K562 (cell line): Measurements from ENCODE around the gene TPD52L2. TPM values are rescaled to one million over a fixed set of nuclear protein-coding genes. Genes with fewer than 3 reads are reported as not detected.

Experiments
- EGR1 ChIP-seq: fragments of 450-650 bp; conservative IDR thresholded peaks from 2 replicates; pipeline ENCODE4 v1.6.1; 2017; ENCODE audit warnings: mild to moderate bottlenecking
- FOS ChIP-seq: IDR thresholded peaks from 3 replicates; pipeline ENCODE4 v1.6.1; 2011; ENCODE audit not compliant: insufficient read length; ENCODE audit errors: extremely low read depth
- FOSL1 ChIP-seq: fragments of 200-800 bp; sonication (Bioruptor generic); conservative IDR thresholded peaks from 2 replicates; pipeline ENCODE4 v1.6.1; 2016; ENCODE audit warnings: missing genetic modification characterization, missing compliant biosample characterization
- GABPA ChIP-seq: fragments of 200-800 bp; sonication (Bioruptor generic); conservative IDR thresholded peaks from 2 replicates; pipeline ENCODE4 v1.6.1; 2016; ENCODE audit warnings: low read depth, missing genetic modification characterization, missing compliant biosample characterization
- GABPB2 ChIP-seq: fragments of 250-450 bp; sonication (Bioruptor Pico); conservative IDR thresholded peaks from 2 replicates; pipeline ENCODE4 v1.5.1; 2021; ENCODE audit warnings: mild to moderate bottlenecking
- ILF3 ChIP-seq: fragments of 450-650 bp; IDR thresholded peaks from 2 replicates; pipeline ENCODE4 v1.6.1; 2018; ENCODE audit warnings: antibody characterized with exemption, mild to moderate bottlenecking, moderate library complexity, borderline replicate concordance
- KDM4B ChIP-seq, 2 experiments: fragments of 450-650 bp in 1 of 2; sonication (generic) in 1 of 2; IDR thresholded peaks; 2 replicates each; pipeline ENCODE4 v1.6.1; 2016 to 2017; ENCODE audit warnings: borderline replicate concordance in 2 of 2, antibody characterized with exemption in 1 of 2, low read depth in 1 of 2, mild to moderate bottlenecking in 1 of 2
- NR4A1 ChIP-seq, 2 experiments: fragments of 250-450 bp in 1 of 2; fragments of 450-650 bp in 1 of 2; sonication (Bioruptor Pico) in 1 of 2; IDR thresholded peaks; 2 replicates each; pipeline versions ENCODE4 v1.4.0 to v1.6.1; 2016 to 2020; ENCODE audit warnings: mild to moderate bottlenecking in 2 of 2, missing compliant biosample characterization in 1 of 2, missing genetic modification characterization in 1 of 2, moderate library complexity in 1 of 2
- POLR2A ChIP-seq: fragments of 450-650 bp; conservative IDR thresholded peaks from 2 replicates; pipeline ENCODE4 v1.6.1; 2016
- POU5F1 ChIP-seq: fragments of 150-350 bp; IDR thresholded peaks from 2 replicates; pipeline ENCODE4 v1.6.1; 2014; ENCODE audit warnings: borderline replicate concordance, low read length, low read depth, mild to moderate bottlenecking; ENCODE audit not compliant: partially characterized antibody
- RAD51 ChIP-seq: fragments of 450-650 bp; IDR thresholded peaks from 2 replicates; pipeline ENCODE4 v1.7.1; 2016; ENCODE audit warnings: low read depth, mild to moderate bottlenecking, borderline replicate concordance
- RHOXF2B ChIP-seq: fragments of 250-450 bp; sonication (Bioruptor Pico); conservative IDR thresholded peaks from 2 replicates; pipeline ENCODE4 v1.5.1; 2021
- SAFB2 ChIP-seq: fragments of 200-400 bp; formaldehyde crosslinking; IDR thresholded peaks from 2 replicates; pipeline ENCODE4 v1.6.1; 2018; ENCODE audit warnings: borderline replicate concordance, low read length, low read depth, moderate library complexity; ENCODE audit not compliant: severe bottlenecking
- TBL1XR1 ChIP-seq, 2 experiments: IDR thresholded peaks; 2 replicates each; pipeline ENCODE4 v1.6.1; 2012; ENCODE audit warnings: improper control_type of control experiment in 2 of 2, low read length in 2 of 2, mild to moderate bottlenecking in 1 of 2
- TCFL5 ChIP-seq: fragments of 250-450 bp; sonication (Bioruptor Pico); conservative IDR thresholded peaks from 2 replicates; pipeline ENCODE4 v1.6.1; 2021; ENCODE audit warnings: mild to moderate bottlenecking, moderate library complexity, matching md5 sums
- THRB ChIP-seq: fragments of 450-650 bp; formaldehyde crosslinking; conservative IDR thresholded peaks from 2 replicates; pipeline ENCODE4 v1.4.0; 2022; ENCODE audit warnings: mild to moderate bottlenecking, missing genetic modification characterization
- WHSC1 ChIP-seq: IDR thresholded peaks from one replicate; pipeline ENCODE4 v1.6.1; 2012; ENCODE audit warnings: low read length, control low read depth, inconsistent platforms
- YY1 ChIP-seq, 3 experiments: IDR thresholded peaks; 2 replicates each; pipeline ENCODE4 v1.6.1; 2011; ENCODE audit warnings: low read length in 2 of 3, mild to moderate bottlenecking in 2 of 3, moderate library complexity in 2 of 3, borderline replicate concordance in 1 of 3, control low read depth in 1 of 3, low read depth in 1 of 3; ENCODE audit not compliant: insufficient read depth in 3 of 3, insufficient replicate concordance in 2 of 3, control insufficient read depth in 1 of 3, insufficient read length in 1 of 3; ENCODE audit errors: extremely low read depth in 1 of 3
- ZEB2 ChIP-seq: fragments of 450-650 bp; IDR thresholded peaks from 2 replicates; pipeline ENCODE4 v1.6.1; 2016
- ZNF830 ChIP-seq: fragments of 250-450 bp; sonication (Bioruptor Pico); IDR thresholded peaks from 2 replicates; pipeline ENCODE4 v1.5.0; 2021; ENCODE audit warnings: mild to moderate bottlenecking
- polyA plus RNA-seq, 8 experiments: library from polyadenylated mRNA; depleted of rRNA in 4 of 8; stranded (reverse) in 5 of 8; unstranded in 3 of 8; fragments of >200 nt; fragmentation: Nextera tagmentation in 2 of 8; fragmentation: Illumina TruSeq in 1 of 8; extraction: Ambion mirVana in 2 of 8; extraction: Trizol in 1 of 8; gene quantifications; 2 replicates each; pipeline versions ENCODE4 v1.2.1 to v1.2.3, GENCODE V29; 2011 to 2014; ENCODE audit warnings: inconsistent platforms in 1 of 8, missing spikeins in 1 of 8
- total RNA-seq, 7 experiments: library from RNA; depleted of rRNA in 6 of 7; stranded (reverse); fragments of >200 nt in 6 of 7; fragmentation: Illumina TruSeq in 2 of 7; extraction: Trizol in 2 of 7; gene quantifications; 2 replicates each; pipeline versions ENCODE4 v1.2.1 to v1.2.3, GENCODE V29; 2011 to 2021; ENCODE audit warnings: low replicate concordance in 1 of 7

The TPD52L2 gene
- total and polyA plus RNA-seq, 9 of the 15 experiments (the other 6 are each of a cell fraction or from before 2014, with no cell fraction given), result 1.9 to 117 (median 74.6) TPM

- TF ChIP-seq WHSC1, result no peak
- TF ChIP-seq NR4A1 (CRISPR knock-in tag; IDR thresholded peaks at IDR 0.05), result no peak
- TF ChIP-seq NR4A1 (tag; IDR thresholded peaks at IDR 0.05), result no peak
- TF ChIP-seq RAD51, result no peak
- TF ChIP-seq FOS, result no peak
- peak; percentile 66 for TF ChIP-seq EGR1
- no peak for TF ChIP-seq RHOXF2B
- no peak for TF ChIP-seq SAFB2
- TF ChIP-seq KDM4B (IDR thresholded peaks at IDR 0.05; ENCODE audit: borderline replicate concordance in 2 of 2, low read depth in 1 of 2), result no peak
- no peak for TF ChIP-seq THRB (CRISPR knock-in tag)
- TF ChIP-seq TBL1XR1 (IDR thresholded peaks at IDR 0.05; ENCODE audit: low read length in 2 of 2), result no peak
- no peak for TF ChIP-seq ILF3
- no peak for TF ChIP-seq GABPB2 (CRISPR knock-in tag)
- TF ChIP-seq ZEB2, result no peak
- TF ChIP-seq FOSL1 (tag), result no peak
- TF ChIP-seq ZNF830 (CRISPR knock-in tag), result no peak
- no peak for TF ChIP-seq TCFL5 (CRISPR knock-in tag)
- peak in 1 of 3 experiments; percentile 10 for TF ChIP-seq YY1 (IDR thresholded peaks at IDR 0.05; ENCODE audit: borderline replicate concordance in 1 of 3, control insufficient read depth in 1 of 3, extremely low read depth in 1 of 3, insufficient read depth in 3 of 3, insufficient read length in 1 of 3, insufficient replicate concordance in 2 of 3, low read depth in 1 of 3, low read length in 2 of 3)
- no peak for TF ChIP-seq POU5F1
- no peak for TF ChIP-seq POLR2A
- peak; percentile 36 for TF ChIP-seq GABPA (tag)
Measured at GRCh38 chr20:63847237-63848002, 17.6 kb upstream of the TPD52L2 start (continued).
